Esophagus (tissue), 2 donors: ENCODE measurements around the gene PRICKLE1. TPM values are rescaled to one million over a fixed set of nuclear protein-coding genes. Genes with fewer than 3 reads are reported as not detected.

Source experiments
- H3K27ac ChIP-seq, 2 donors: one replicate each; pipeline ENCODE4 v1.5.1; 2013; ENCODE audit warnings: low read depth in 2 of 2, mild to moderate bottlenecking in 2 of 2, inconsistent platforms in 1 of 2, low read length in 1 of 2, moderate library complexity in 1 of 2
- H3K27me3 ChIP-seq, 2 donors: one replicate each; pipeline ENCODE4 v1.6.1; 2013; ENCODE audit warnings: low read length in 2 of 2, control low read depth in 1 of 2, mild to moderate bottlenecking in 1 of 2; ENCODE audit not compliant: insufficient read depth in 2 of 2, control insufficient read depth in 1 of 2
- H3K36me3 ChIP-seq, 2 donors: one replicate each; pipeline ENCODE4 v1.6.1; 2013; ENCODE audit warnings: low read length in 1 of 2; ENCODE audit not compliant: control insufficient read depth in 2 of 2, insufficient read depth in 2 of 2
- H3K4me1 ChIP-seq, 2 donors: one replicate each; pipeline ENCODE4 v1.6.1; 2013; ENCODE audit warnings: low read length in 1 of 2; ENCODE audit not compliant: control insufficient read depth in 2 of 2, insufficient read depth in 2 of 2
- H3K4me3 ChIP-seq, 2 donors: one replicate each; pipeline ENCODE4 v1.5.1; 2013; ENCODE audit warnings: low read length in 2 of 2, mild to moderate bottlenecking in 2 of 2, low read depth in 1 of 2, moderate library complexity in 1 of 2
- H3K9me3 ChIP-seq, 2 donors: one replicate each; pipeline ENCODE4 v1.6.1; 2013; ENCODE audit warnings: mild to moderate bottlenecking in 2 of 2, low read depth in 1 of 2, low read length in 1 of 2, moderate library complexity in 1 of 2; ENCODE audit not compliant: control insufficient read depth in 2 of 2, insufficient read depth in 1 of 2
- WGBS, 2 donors: extraction: QIAGEN DNeasy Blood & Tissue Kit; methylation state at CpG; one replicate each; pipeline ENCODE4 v1.1.7; 2013; 5-methylcytosine and 5-hydroxymethylcytosine counted together
- polyA plus RNA-seq, 2 donors: library from polyadenylated mRNA; stranded (reverse); fragments of 200-250 nt; gene quantifications; one replicate each; pipeline ENCODE4 v1.2.3, GENCODE V29; 2013
- donor health status: healthy with polysubstance abuse.
- donor health status: Bipolar disorder and iron deficiency.

Gene PRICKLE1
- polyA plus RNA-seq, 2 donors = 0.45 to 0.91 TPM

- Histone ChIP-seq H3K4me3 (no peak overlapping the region), H3K27me3 (no peaks in the 10 kb centered on the region), H3K36me3 (no peaks in the 10 kb centered on the region), H3K9me3 (no peaks in the 10 kb centered on the region), H3K4me1 (no peaks in the 10 kb centered on the region), H3K27ac (no peak overlapping the region)
- WGBS, 2 donors = 77 to 93% methylated on average over 3 of the region's 3 CpGs
These were observed 103.7 kb downstream of the PRICKLE1 start for GRCh38 chr12:42485823-42486222.

DNA sequence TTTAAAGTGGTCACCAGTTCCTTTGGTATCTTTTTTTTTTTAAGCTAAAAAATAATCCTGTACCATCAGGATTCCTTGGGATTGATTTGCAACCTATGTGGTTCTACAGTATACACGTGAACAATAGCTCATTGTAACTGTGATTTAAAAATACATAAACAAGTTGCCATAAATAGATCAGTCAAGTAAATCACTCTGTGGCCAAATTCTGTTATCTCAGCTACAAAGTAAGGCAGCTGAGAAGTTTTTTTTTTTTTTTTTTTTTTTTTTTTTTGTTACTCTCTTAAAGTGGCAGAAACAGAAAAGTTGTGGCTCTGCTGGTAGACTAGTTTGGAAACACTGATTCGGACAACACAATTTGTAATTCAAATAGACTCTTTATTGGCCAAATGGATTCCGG lies 104.5 kb downstream of the PRICKLE1 start:
- Histone ChIP-seq H3K27ac (no peak overlapping the region), H3K4me3 (no peak overlapping the region), H3K27me3 (no peaks in the 10 kb centered on the region), H3K9me3 (no peaks in the 10 kb centered on the region), H3K4me1 (no peaks in the 10 kb centered on the region), H3K36me3 (no peaks in the 10 kb centered on the region)
- 60 to 70% methylated on average over 3 of the region's 3 CpGs for WGBS, 2 donors

DNA sequence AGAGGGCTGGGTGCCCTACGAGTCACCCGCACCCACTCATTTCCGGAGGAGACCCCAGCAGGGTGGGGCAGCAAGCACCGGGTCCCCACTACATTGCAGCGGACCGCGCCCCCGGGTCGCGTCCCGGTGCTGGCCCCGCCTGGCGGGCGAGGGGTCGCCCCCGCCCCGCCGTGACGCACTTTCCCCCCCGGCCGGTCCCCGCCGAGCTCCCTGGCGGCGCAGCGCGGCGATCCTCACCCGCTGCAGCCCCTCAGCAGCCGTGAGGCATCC lies 106.1 kb downstream of the PRICKLE1 start:
- Histone ChIP-seq H3K4me1 (no peaks in the 10 kb centered on the region), H3K27ac (peak overlapping the region; percentile 29 to 74), H3K9me3 (no peaks in the 10 kb centered on the region), H3K36me3 (no peaks in the 10 kb centered on the region), H3K27me3 (no peaks in the 10 kb centered on the region), H3K4me3 (peak overlapping the region; percentile 58 to 69)
- 1% methylated on average over 23 to 30 of the region's 30 CpGs for WGBS, 2 donors

GRCh38 chr12:42482748-42483520 lies 106.6 kb downstream of the PRICKLE1 start:
- Histone ChIP-seq H3K9me3 (no peaks in the 10 kb centered on the region), H3K4me3 (peak overlapping the region; percentile 58 to 69), H3K4me1 (no peaks in the 10 kb centered on the region), H3K36me3 (no peaks in the 10 kb centered on the region), H3K27me3 (no peaks in the 10 kb centered on the region), H3K27ac (peak overlapping the region; percentile 47 to 74)
- WGBS, 2 donors = 1% methylated on average over 79 to 83 of the region's 83 CpGs

GRCh38 chr12:42482041-42482747 lies 107.4 kb downstream of the PRICKLE1 start:
- H3K27me3 ChIP-seq = no peaks in the 10 kb centered on the region
- H3K4me3 ChIP-seq = peak overlapping the region; percentile 58 to 69
- WGBS, 2 donors = 30 to 34% methylated on average over 18 of the region's 18 CpGs
- H3K9me3 ChIP-seq = no peaks in the 10 kb centered on the region
- H3K27ac ChIP-seq = peak overlapping the region; percentile 23 to 53
- H3K4me1 ChIP-seq = no peaks in the 10 kb centered on the region
- no peaks in the 10 kb centered on the region for H3K36me3 ChIP-seq

GRCh38 chr12:42481368-42481767 lies 108.2 kb downstream of the PRICKLE1 start:
- WGBS, 2 donors = 67 to 84% methylated on average over 1 of the region's 1 CpG
- no peaks in the 10 kb centered on the region for H3K27me3 ChIP-seq
- no peaks in the 10 kb centered on the region for H3K4me1 ChIP-seq
- H3K9me3 ChIP-seq = no peaks in the 10 kb centered on the region
- H3K4me3 ChIP-seq = no peak overlapping the region
- H3K36me3 ChIP-seq = no peaks in the 10 kb centered on the region
- no peak overlapping the region for H3K27ac ChIP-seq

GRCh38 chr12:42477941-42478340 lies 111.6 kb downstream of the PRICKLE1 start:
- no peak overlapping the region for H3K4me3 ChIP-seq
- WGBS, 2 donors = 65 to 81% methylated on average over 1 of the region's 1 CpG
- H3K27ac ChIP-seq = no peak overlapping the region
- H3K4me1 ChIP-seq = no peaks in the 10 kb centered on the region
- no peaks in the 10 kb centered on the region for H3K27me3 ChIP-seq
- H3K36me3 ChIP-seq = no peaks in the 10 kb centered on the region
- no peaks in the 10 kb centered on the region for H3K9me3 ChIP-seq

DNA sequence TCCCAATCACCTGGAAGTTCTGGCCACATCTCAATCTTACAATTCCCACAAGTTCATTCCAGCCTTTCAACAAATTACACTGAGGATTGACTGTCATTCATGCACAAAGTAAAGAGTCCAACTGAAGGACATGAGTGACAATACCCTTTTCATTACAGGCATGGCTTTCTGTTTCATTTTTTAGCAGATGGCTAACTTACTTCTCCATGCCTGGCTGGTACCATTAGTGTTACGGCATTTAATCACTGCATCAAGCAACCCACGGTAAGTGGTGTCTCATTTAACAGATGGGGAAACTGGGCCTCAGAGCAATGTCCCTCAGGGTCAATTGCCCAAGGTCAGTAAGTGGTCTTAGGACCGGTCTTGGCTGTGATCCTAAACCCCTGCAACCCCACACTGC lies 114.4 kb downstream of the PRICKLE1 start:
- 82 to 91% methylated on average over 3 of the region's 3 CpGs for WGBS, 2 donors
- no peaks in the 10 kb centered on the region for H3K9me3 ChIP-seq
- no peak overlapping the region for H3K27ac ChIP-seq
- no peak overlapping the region for H3K4me3 ChIP-seq
- no peaks in the 10 kb centered on the region for H3K27me3 ChIP-seq
- H3K36me3 ChIP-seq = no peaks in the 10 kb centered on the region
- no peaks in the 10 kb centered on the region for H3K4me1 ChIP-seq

DNA sequence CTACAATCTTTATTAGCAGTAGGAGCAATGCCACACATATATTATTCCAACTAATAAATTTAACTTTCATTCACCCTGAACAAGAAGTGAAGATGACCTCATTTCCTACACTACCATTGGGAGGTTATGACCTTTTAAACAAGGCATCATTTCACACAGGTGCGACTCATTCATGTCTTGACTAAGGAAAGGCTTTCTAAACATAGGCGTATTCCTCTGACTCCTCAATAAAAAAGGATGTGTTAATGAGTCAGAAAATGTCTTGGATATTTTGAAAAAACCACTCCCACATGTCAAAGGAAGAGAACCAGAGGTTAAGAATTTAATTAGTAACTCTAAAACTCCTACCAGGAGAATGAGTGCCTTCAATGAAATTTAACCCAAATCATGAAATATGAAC lies 115.2 kb downstream of the PRICKLE1 start:
- Histone ChIP-seq H3K4me3 (no peak overlapping the region), H3K4me1 (no peaks in the 10 kb centered on the region), H3K27ac (no peak overlapping the region), H3K9me3 (no peaks in the 10 kb centered on the region), H3K27me3 (no peaks in the 10 kb centered on the region), H3K36me3 (no peaks in the 10 kb centered on the region)
- 38 to 51% methylated on average over 2 of the region's 2 CpGs for WGBS, 2 donors

GRCh38 chr12:42473561-42473960 lies 116.0 kb downstream of the PRICKLE1 start:
- no peaks in the 10 kb centered on the region for H3K27me3 ChIP-seq
- no peaks in the 10 kb centered on the region for H3K36me3 ChIP-seq
- H3K4me1 ChIP-seq = no peaks in the 10 kb centered on the region
- H3K4me3 ChIP-seq = no peak overlapping the region
- 46 to 68% methylated on average over 1 of the region's 1 CpG for WGBS, 2 donors
- no peak overlapping the region for H3K27ac ChIP-seq
- H3K9me3 ChIP-seq = no peaks in the 10 kb centered on the region
